Right lobe of liver (tissue), 6 donors: ENCODE results near the gene TYR. TPM values are rescaled to one million over a fixed set of nuclear protein-coding genes. Genes with fewer than 3 reads are reported as not detected.
"Not testable (repeated sequence)": the region's sequence is repeated elsewhere in the genome, so short reads cannot be mapped to it uniquely, and the experiment has no call there.

ENCODE experiments used
- ATAC-seq, 4 donors: fragments of 200-7000 bp; cut with Tn5 transposase; one replicate each; pipeline ENCODE4 v1.9.1; 2020; ENCODE audit warnings: mild to moderate bottlenecking in 4 of 4, moderate library complexity in 4 of 4
- DNase-seq, 3 donors: peaks; one replicate each; pipeline ENCODE4 v3.0.0-alpha.2; 2020
- H3K27ac ChIP-seq, 3 donors: fragments of 200-600 bp; one replicate each; pipeline ENCODE4 v1.8.0; 2022
- H3K27me3 ChIP-seq, 2 donors: fragments of 200-600 bp; one replicate each; pipeline ENCODE4 v1.8.0; 2022
- H3K36me3 ChIP-seq, 4 donors: fragments of 200-600 bp; sonication (generic) in 1 of 4; one replicate each; pipeline versions ENCODE4 v1.5.1 to v1.8.0; 2017 to 2022; ENCODE audit warnings: control low read depth in 1 of 4
- H3K4me1 ChIP-seq, 4 donors: fragments of 200-600 bp; sonication (generic) in 1 of 4; one replicate each; pipeline versions ENCODE4 v1.5.1 to v1.8.0; 2017 to 2022; ENCODE audit warnings: control low read depth in 1 of 4
- H3K4me3 ChIP-seq, 3 donors: fragments of 200-600 bp; one replicate each; pipeline ENCODE4 v1.8.0; 2022
- H3K9me3 ChIP-seq, 4 donors: fragments of 200-600 bp; sonication (generic) in 1 of 4; one replicate each; pipeline versions ENCODE4 v1.5.1 to v1.8.0; 2017 to 2022; ENCODE audit warnings: control low read depth in 1 of 4
- POLR2A ChIP-seq: fragments of 450-650 bp; IDR thresholded peaks from one replicate; pipeline ENCODE4 v1.6.1; 2017; ENCODE audit warnings: antibody characterized with exemption, mild to moderate bottlenecking
- WGBS: methylation state at CpG from one replicate; pipeline ENCODE4 v1.1.6; 2018; ENCODE audit warnings: low coverage, low lambda C conversion rate; ENCODE audit not compliant: insufficient coverage; ENCODE audit errors: missing lambda C conversion rate; 5-methylcytosine and 5-hydroxymethylcytosine counted together
- intact Hi-C, 2 donors: fragments of 100-400 bp; cut with DNase I; formaldehyde crosslinking; loops; one replicate each; pipeline versions ENCODE4 v1.11.2 to v1.14.1; 2022
- total RNA-seq, 6 experiments: library from RNA; depleted of rRNA in 2 of 6; stranded (reverse); fragments of >200 nt in 2 of 6; fragmentation: NEBNext Ultra II Directional in 3 of 6; extraction: Animal tissue kit (Norgen Biotek cat#: 25700) in 3 of 6; gene quantifications; one replicate each; pipeline versions ENCODE4 v1.1.0 to v1.2.4, GENCODE V29; 2016 to 2023
- TF ChIP-seq, protein P1 (sequence below), 4 donors: fragments of 200-600 bp in 3 of 4; fragments of 450-650 bp in 1 of 4; IDR thresholded peaks; one replicate each; pipeline versions ENCODE4 v1.5.1 to v1.8.0; 2016 to 2022; ENCODE audit warnings: antibody characterized with exemption in 4 of 4, mild to moderate bottlenecking in 2 of 4
- donor health status: DM: no; HTN: yes; CAD: no.
- donor health status: DM: no; HTN: no; CAD: no.
- donor health status: DM: no; HTN: no; CAD: no.
- donor health status: DM: no; HTN: yes; CAD: no.
- donor health status: DM: no; HTN: yes; CAD: no.

TYR gene
- total RNA-seq, 6 experiments from 2014 or later = not detected

GRCh38 chr11:89203814-89204213, 26.1 kb downstream of the TYR start:
- ATAC-seq = no peak
- intact Hi-C loops = no loop called here
- no peak for TF ChIP-seq POLR2A
- TF ChIP-seq, protein P1, sequence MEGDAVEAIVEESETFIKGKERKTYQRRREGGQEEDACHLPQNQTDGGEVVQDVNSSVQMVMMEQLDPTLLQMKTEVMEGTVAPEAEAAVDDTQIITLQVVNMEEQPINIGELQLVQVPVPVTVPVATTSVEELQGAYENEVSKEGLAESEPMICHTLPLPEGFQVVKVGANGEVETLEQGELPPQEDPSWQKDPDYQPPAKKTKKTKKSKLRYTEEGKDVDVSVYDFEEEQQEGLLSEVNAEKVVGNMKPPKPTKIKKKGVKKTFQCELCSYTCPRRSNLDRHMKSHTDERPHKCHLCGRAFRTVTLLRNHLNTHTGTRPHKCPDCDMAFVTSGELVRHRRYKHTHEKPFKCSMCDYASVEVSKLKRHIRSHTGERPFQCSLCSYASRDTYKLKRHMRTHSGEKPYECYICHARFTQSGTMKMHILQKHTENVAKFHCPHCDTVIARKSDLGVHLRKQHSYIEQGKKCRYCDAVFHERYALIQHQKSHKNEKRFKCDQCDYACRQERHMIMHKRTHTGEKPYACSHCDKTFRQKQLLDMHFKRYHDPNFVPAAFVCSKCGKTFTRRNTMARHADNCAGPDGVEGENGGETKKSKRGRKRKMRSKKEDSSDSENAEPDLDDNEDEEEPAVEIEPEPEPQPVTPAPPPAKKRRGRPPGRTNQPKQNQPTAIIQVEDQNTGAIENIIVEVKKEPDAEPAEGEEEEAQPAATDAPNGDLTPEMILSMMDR (IDR thresholded peaks at IDR 0.05) = no peak

DNA sequence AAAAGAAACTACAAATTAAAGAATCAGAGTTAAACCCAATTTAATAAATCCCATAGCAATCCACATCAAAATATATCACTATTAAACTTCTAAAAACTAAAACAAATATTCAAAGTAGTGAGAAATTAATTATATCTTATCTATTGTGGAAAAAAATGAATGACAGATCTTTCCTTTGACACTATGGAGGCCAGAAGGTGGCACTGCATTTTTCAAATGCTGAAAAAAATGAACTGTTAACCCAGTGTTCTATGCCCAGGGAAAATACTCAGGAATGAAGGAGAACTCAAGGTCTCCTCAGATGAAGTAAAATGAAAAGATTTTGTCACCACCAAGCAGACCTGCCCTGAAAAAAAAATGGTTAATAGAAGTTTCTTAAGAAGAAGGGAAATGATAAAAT, 27.7 kb downstream of the TYR start:
- H3K9me3 ChIP-seq = no peaks in the 10 kb centered on the region
- intact Hi-C loops = no loop called here

More at GRCh38 chr11:89203814-89204213, 26.1 kb downstream of the TYR start:
- no peaks in the 10 kb centered on the region for H3K36me3 ChIP-seq
- DNase-seq = no peak
- no peak overlapping the region for H3K27ac ChIP-seq
- no peak overlapping the region for H3K4me3 ChIP-seq
- no peaks in the 10 kb centered on the region for H3K27me3 ChIP-seq
- no peaks in the 10 kb centered on the region for H3K9me3 ChIP-seq
- no peaks in the 10 kb centered on the region for H3K4me1 ChIP-seq

DNA sequence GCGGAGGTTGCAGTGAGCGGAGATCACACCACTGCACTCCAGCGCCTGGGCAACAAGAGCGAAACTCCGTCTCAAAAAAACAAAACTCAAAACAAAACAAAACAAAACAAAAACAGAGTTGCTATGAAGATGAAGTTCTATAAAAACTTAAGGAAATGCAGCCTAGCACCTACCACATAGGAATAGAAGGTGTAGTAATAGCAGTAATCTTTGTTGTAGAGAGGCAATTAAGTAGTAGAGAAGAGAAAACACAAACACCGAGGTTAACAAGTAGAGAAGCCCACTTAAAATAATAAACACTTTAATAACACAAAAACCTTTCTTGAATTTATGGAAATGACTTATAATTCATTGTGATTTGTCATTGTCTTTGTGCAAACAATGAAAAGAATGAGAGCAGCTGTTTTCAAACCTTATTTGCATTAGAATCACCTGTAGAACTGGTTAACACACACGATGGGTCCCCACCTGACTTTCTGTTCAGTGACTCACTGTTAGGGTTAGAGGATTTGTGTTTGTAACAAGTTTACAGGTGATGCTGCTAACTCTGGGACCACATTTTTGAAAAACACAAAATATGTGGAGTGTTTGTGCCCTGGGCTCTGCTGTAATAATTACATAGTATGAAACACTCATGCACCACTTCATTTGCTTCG, 43.1 kb downstream of the TYR start:
- Histone ChIP-seq H3K36me3 (no peaks in the 10 kb centered on the region), H3K9me3 (no peaks in the 10 kb centered on the region), H3K27ac (no peak overlapping the region), H3K4me1 (no peaks in the 10 kb centered on the region), H3K27me3 (no peaks in the 10 kb centered on the region), H3K4me3 (no peak overlapping the region)
- no peak for DNase-seq
- no peak for TF ChIP-seq POLR2A
- TF ChIP-seq, protein P1 (IDR thresholded peaks at IDR 0.05) = no peak
- intact Hi-C loops = no loop called here
- ATAC-seq = no peak
- WGBS = 59% methylated on average over 8 of the region's 8 CpGs

More for the DNA sequence above, 27.7 kb downstream of the TYR start:
- no peaks in the 10 kb centered on the region for H3K36me3 ChIP-seq
- ATAC-seq = no peak
- H3K27me3 ChIP-seq = no peaks in the 10 kb centered on the region
- H3K4me1 ChIP-seq = no peaks in the 10 kb centered on the region
- H3K27ac ChIP-seq = no peak overlapping the region
- DNase-seq = no peak
- no peak overlapping the region for H3K4me3 ChIP-seq
- TF ChIP-seq POLR2A = no peak
- TF ChIP-seq, protein P1 (IDR thresholded peaks at IDR 0.05) = no peak

- 27% methylated on average over 1 of the region's 1 CpG for WGBS
- DNase-seq (no peak), ATAC-seq (no peak)
- Histone ChIP-seq H3K4me1 (no peaks in the 10 kb centered on the region), H3K27me3 (no peaks in the 10 kb centered on the region), H3K27ac (no peak overlapping the region), H3K36me3 (no peaks in the 10 kb centered on the region), H3K4me3 (no peak overlapping the region), H3K9me3 (no peaks in the 10 kb centered on the region)
- no peak for TF ChIP-seq POLR2A
- TF ChIP-seq, protein P1 (IDR thresholded peaks at IDR 0.05) = no peak
- intact Hi-C loops = no loop called here
Measured at GRCh38 chr11:89235083-89235482, 57.4 kb downstream of the TYR start.

DNA sequence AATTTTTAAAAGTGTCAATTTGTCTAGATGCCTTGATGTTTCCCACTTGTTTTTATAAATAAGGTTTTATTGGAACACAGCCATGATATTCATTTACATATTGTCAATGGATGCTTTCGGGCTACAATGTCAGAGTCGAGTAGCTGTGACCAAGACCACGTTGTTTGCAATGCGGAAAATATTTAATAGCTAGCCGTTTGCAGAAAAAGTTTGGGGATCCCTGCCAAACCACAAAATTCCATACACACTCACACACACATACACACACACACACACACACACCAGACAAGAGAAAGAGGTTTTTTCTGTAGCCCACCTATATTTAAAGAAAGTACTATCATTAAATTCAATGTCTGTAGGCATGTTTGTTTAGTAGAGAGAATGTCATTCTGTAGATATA, 58.3 kb downstream of the TYR start:
- Histone ChIP-seq H3K27ac (no peak overlapping the region), H3K9me3 (no peaks in the 10 kb centered on the region), H3K4me1 (no peaks in the 10 kb centered on the region), H3K4me3 (no peak overlapping the region), H3K36me3 (no peaks in the 10 kb centered on the region), H3K27me3 (no peaks in the 10 kb centered on the region)
- no peak for ATAC-seq
- TF ChIP-seq POLR2A = no peak
- TF ChIP-seq, protein P1 (IDR thresholded peaks at IDR 0.05) = no peak
- WGBS = 59% methylated on average over 5 of the region's 5 CpGs
- intact Hi-C loops = no loop called here
- no peak for DNase-seq

DNA sequence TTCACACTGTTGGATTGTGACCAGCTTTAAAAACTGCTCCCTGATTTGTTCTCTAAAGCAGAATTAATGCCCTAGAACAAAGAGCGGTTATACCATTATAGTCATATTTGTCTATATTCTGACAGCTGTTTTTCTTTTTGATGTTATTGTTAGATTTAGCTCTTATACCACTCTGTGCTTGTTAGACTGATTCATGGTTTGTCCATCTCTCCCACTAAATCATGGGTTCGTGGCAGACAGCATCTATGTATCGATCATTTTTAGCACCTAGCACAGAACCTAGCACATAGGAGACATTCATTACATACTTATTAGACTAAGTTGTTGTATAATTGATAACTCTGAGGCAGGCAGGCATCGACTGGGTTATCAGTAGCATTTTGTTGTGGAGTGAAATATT, 69.3 kb downstream of the TYR start:
- H3K27me3 ChIP-seq, H3K4me3 ChIP-seq, ATAC-seq, H3K4me1 ChIP-seq, DNase-seq, intact Hi-C loops, H3K36me3 ChIP-seq, H3K27ac ChIP-seq, H3K9me3 ChIP-seq: not testable (repeated sequence)
- 53% methylated on average over 4 of the region's 4 CpGs for WGBS
